NB4 (cell line): ENCODE data around the gene TCERG1L.

Experiments
- DNase-seq: peaks from one replicate; pipeline ENCODE4 v3.0.0; 2010; ENCODE audit warnings: low read depth
- H3K4me3 ChIP-seq: one replicate; pipeline ENCODE4 v1.5.1; 2011; ENCODE audit warnings: mild to moderate bottlenecking, low read depth, low read length, moderate library complexity
- MAX ChIP-seq: IDR thresholded peaks from 2 replicates; pipeline ENCODE4 v1.6.1; 2011; ENCODE audit warnings: low read depth, low read length
- MYC ChIP-seq: IDR thresholded peaks from 2 replicates; pipeline ENCODE4 v1.6.1; 2011; ENCODE audit warnings: low read depth, low read length
- POLR2A ChIP-seq: IDR thresholded peaks from 2 replicates; pipeline ENCODE4 v1.6.1; 2011; ENCODE audit warnings: mild to moderate bottlenecking; ENCODE audit not compliant: insufficient read length; ENCODE audit errors: extremely low read depth
- TF ChIP-seq, protein P1 (sequence below): IDR thresholded peaks from one replicate; pipeline ENCODE4 v1.5.1; 2012; ENCODE audit warnings: low read depth, low read length

The TCERG1L gene

GRCh38 chr10:131211559-131211958 is 100.0 kb downstream of the TCERG1L start:
- no peak for DNase-seq
- H3K4me3 ChIP-seq, result no peak overlapping the region
- no peak for TF ChIP-seq POLR2A
- TF ChIP-seq, protein P1, sequence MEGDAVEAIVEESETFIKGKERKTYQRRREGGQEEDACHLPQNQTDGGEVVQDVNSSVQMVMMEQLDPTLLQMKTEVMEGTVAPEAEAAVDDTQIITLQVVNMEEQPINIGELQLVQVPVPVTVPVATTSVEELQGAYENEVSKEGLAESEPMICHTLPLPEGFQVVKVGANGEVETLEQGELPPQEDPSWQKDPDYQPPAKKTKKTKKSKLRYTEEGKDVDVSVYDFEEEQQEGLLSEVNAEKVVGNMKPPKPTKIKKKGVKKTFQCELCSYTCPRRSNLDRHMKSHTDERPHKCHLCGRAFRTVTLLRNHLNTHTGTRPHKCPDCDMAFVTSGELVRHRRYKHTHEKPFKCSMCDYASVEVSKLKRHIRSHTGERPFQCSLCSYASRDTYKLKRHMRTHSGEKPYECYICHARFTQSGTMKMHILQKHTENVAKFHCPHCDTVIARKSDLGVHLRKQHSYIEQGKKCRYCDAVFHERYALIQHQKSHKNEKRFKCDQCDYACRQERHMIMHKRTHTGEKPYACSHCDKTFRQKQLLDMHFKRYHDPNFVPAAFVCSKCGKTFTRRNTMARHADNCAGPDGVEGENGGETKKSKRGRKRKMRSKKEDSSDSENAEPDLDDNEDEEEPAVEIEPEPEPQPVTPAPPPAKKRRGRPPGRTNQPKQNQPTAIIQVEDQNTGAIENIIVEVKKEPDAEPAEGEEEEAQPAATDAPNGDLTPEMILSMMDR, result no peak
- TF ChIP-seq MAX, result no peak
- no peak for TF ChIP-seq MYC

DNA sequence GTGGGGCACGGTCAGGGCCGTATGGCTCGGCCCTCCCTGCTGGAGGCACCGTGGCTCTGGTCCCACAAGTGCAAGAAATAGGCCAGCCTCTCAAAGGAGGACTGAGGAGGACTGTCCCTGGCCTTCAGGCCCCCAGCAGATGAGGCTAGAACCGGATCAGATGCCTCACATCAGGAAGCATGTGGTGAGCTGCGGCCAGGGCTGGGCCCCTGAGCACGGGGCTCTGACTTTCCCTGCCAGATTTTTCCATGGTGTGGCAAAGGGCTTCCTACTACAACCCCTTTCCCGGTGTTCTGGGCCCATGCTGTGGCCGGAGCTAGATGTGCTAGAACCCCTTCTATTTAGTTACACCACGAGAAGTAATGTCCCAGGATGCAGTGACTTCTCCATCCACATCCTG is 100.4 kb downstream of the TCERG1L start:
- H3K4me3 ChIP-seq, result no peak overlapping the region
- DNase-seq, result no peak
- TF ChIP-seq MYC, result no peak
- no peak for TF ChIP-seq POLR2A
- no peak for TF ChIP-seq MAX
- TF ChIP-seq, protein P1, result no peak

- H3K4me3 ChIP-seq, result no peak overlapping the region
- TF ChIP-seq MYC, result no peak
- TF ChIP-seq POLR2A, result no peak
- TF ChIP-seq, protein P1, result no peak
- TF ChIP-seq MAX, result no peak
- DNase-seq, result no peak
Measured at GRCh38 chr10:131210181-131210580, 101.3 kb downstream of the TCERG1L start.

DNA sequence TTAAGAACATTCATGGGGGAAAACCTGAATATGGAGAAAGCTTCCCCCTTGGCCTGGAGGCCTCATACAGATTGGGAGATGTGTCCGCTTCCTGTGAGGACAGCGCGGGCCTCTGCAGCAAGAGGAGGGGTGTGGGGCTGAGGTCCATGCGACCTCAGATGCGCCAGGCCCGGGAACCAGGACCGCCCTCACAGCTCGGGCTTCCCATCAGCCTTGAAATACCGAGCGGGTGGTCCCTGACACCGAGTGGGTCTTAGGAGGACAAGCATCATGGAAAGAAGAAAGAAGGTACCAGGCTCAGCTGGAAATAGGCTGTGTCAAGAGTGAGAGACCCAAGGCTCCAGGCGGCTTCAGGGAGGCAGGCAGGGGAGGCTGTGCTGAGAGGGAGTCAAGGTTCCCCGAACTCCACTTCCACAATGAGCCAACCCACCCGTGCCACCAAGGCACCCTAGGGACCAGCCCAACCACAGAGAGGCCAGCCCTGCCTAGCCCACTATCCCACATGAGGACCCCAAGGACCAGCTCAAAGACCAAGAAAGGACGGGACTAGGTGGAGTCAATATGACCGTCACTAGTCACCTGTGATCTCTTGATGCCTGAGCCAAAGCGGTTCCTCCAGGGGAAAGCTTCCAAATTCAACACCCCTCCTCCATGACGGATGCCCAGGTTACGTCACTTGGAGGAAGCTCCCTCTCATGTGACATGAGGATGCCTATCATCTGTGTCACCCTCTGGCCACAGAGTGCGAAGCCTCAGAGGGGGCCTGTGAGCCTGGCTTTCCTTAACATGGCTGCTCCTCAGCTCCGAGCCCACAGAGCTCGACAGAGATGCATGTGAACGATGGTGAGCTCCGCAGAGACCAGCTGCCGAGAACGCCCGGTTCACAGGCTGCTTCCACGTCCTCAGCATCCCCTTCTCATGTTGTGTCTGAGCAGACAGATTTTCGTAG is 103.7 kb downstream of the TCERG1L start:
- H3K4me3 ChIP-seq, result no peak overlapping the region
- DNase-seq, result no peak
- TF ChIP-seq POLR2A (no peak), MAX (no peak), MYC (no peak)
- TF ChIP-seq, protein P1, result no peak

- no peak overlapping the region for H3K4me3 ChIP-seq
- TF ChIP-seq POLR2A, result no peak
- no peak for TF ChIP-seq MAX
- TF ChIP-seq MYC, result no peak
- TF ChIP-seq, protein P1, result no peak
Measured at GRCh38 chr10:131207176-131207575, 104.3 kb downstream of the TCERG1L start.

More at GRCh38 chr10:131207176-131207575, 104.3 kb downstream of the TCERG1L start:
- DNase-seq, result no peak
